IMR-90 (cell line): Measurements from ENCODE around the gene KRT9. TPM values are rescaled to one million over a fixed set of nuclear protein-coding genes. Genes with fewer than 3 reads are reported as not detected.

Experiments
- ATAC-seq: fragments of 200-7000 bp; cut with Tn5 transposase; 2 replicates; pipeline ENCODE4 v1.9.1; 2020; ENCODE audit warnings: low read depth, mild to moderate bottlenecking, moderate library complexity
- BruUV-seq: library from RNA; stranded (reverse); fragments of 400-500 nt; replicated peaks from 2 replicates; lab custom pipeline; 2021; lab: Mats Ljungman, UMichigan
- CTCF ChIA-PET: fragments of 300-600 bp; formaldehyde crosslinking; extraction: SDS; loops from one replicate; lab custom pipeline; 2021; ENCODE audit warnings: antibody characterized with exemption; lab: Yijun Ruan, JAX
- POLR2A ChIA-PET: fragments of 300-600 bp; sonication (Branson Sonifier 250); formaldehyde crosslinking; loops from one replicate; lab custom pipeline; 2022; ENCODE audit warnings: antibody characterized with exemption; ENCODE audit not compliant: unreplicated experiment; lab: Charles Lee
- DNase-seq: peaks from one replicate; pipeline ENCODE4 v3.0.0; 2013
- H2AFZ ChIP-seq: replicated peaks from 2 replicates; pipeline ENCODE3; 2013; ENCODE audit warnings: low read length, mild to moderate bottlenecking; ENCODE audit not compliant: poor library complexity
- H2AK5ac ChIP-seq: 2 replicates; pipeline ENCODE4 v1.6.1; 2013; ENCODE audit warnings: low read depth, low read length, inconsistent platforms
- H2AK9ac ChIP-seq: replicated peaks from 2 replicates; pipeline ENCODE3; 2013; ENCODE audit warnings: mild to moderate bottlenecking, low read depth, low read length, moderate library complexity; ENCODE audit not compliant: poor library complexity
- H2BK120ac ChIP-seq: 2 replicates; pipeline ENCODE4 v1.6.1; 2013; ENCODE audit warnings: low read depth, low read length, inconsistent platforms
- H2BK15ac ChIP-seq: 3 replicates; pipeline ENCODE4 v1.6.1; 2013; ENCODE audit warnings: low read depth, low read length, inconsistent platforms
- H2BK20ac ChIP-seq: 2 replicates; pipeline ENCODE4 v1.6.1; 2013; ENCODE audit warnings: low read depth, mild to moderate bottlenecking, inconsistent platforms, low read length, moderate library complexity
- H2BK5ac ChIP-seq: 2 replicates; pipeline ENCODE4 v1.6.1; 2013; ENCODE audit warnings: mild to moderate bottlenecking, low read depth, low read length, inconsistent platforms; ENCODE audit not compliant: poor library complexity, severe bottlenecking
- H3K14ac ChIP-seq: replicated peaks from 2 replicates; pipeline ENCODE4 v1.6.1; 2013; ENCODE audit warnings: low read depth, low read length, inconsistent platforms
- H3K18ac ChIP-seq: 2 replicates; pipeline ENCODE4 v1.6.1; 2013; ENCODE audit warnings: low read depth, low read length, control low read depth
- H3K23ac ChIP-seq: 2 replicates; pipeline ENCODE4 v1.6.1; 2013; ENCODE audit warnings: low read depth, low read length, inconsistent platforms
- H3K27ac ChIP-seq: 2 replicates; pipeline ENCODE4 v1.5.1; 2013; ENCODE audit warnings: mild to moderate bottlenecking, control low read depth, low read length; ENCODE audit not compliant: insufficient read depth
- H3K27me3 ChIP-seq: 2 replicates; pipeline ENCODE4 v1.6.1; 2013; ENCODE audit warnings: low read length; ENCODE audit not compliant: control insufficient read depth, insufficient read depth
- H3K36me3 ChIP-seq: 2 replicates; pipeline ENCODE4 v1.6.1; 2013; ENCODE audit warnings: low read length, mixed read lengths; ENCODE audit not compliant: control insufficient read depth, insufficient read depth
- H3K4ac ChIP-seq: 2 replicates; pipeline ENCODE4 v1.6.1; 2013; ENCODE audit warnings: low read depth, low read length, inconsistent platforms
- H3K4me1 ChIP-seq: 2 replicates; pipeline ENCODE4 v1.6.1; 2013; ENCODE audit warnings: low read length, mixed read lengths; ENCODE audit not compliant: control insufficient read depth, insufficient read depth
- H3K4me2 ChIP-seq: 2 replicates; pipeline ENCODE4 v1.6.1; 2013; ENCODE audit warnings: low read depth, mild to moderate bottlenecking, control low read depth, low read length, moderate library complexity
- H3K4me3 ChIP-seq: 2 replicates; pipeline ENCODE4 v1.5.1; 2013; ENCODE audit warnings: low read depth, mild to moderate bottlenecking, control low read depth, low read length, moderate library complexity; ENCODE audit not compliant: insufficient read depth
- H3K56ac ChIP-seq: 2 replicates; pipeline ENCODE4 v1.6.1; 2013; ENCODE audit warnings: low read length, inconsistent platforms; ENCODE audit not compliant: insufficient read depth; ENCODE audit errors: extremely low read depth
- H3K79me1 ChIP-seq, 2 experiments: 2 replicates each; pipeline ENCODE4 v1.6.1; 2013; ENCODE audit warnings: low read length in 2 of 2, inconsistent platforms in 1 of 2, low read depth in 1 of 2
- H3K9ac ChIP-seq: 2 replicates; pipeline ENCODE4 v1.6.1; 2013; ENCODE audit warnings: low read depth, low read length, control low read depth
- H3K9me1 ChIP-seq: 2 replicates; pipeline ENCODE4 v1.6.1; 2013; ENCODE audit warnings: low read length, inconsistent platforms; ENCODE audit not compliant: insufficient read depth
- H3K9me3 ChIP-seq: 2 replicates; pipeline ENCODE4 v1.6.1; 2013; ENCODE audit warnings: low read length; ENCODE audit not compliant: control insufficient read depth, insufficient read depth
- H4K20me1 ChIP-seq: 2 replicates; pipeline ENCODE4 v1.6.1; 2013; ENCODE audit warnings: low read length, inconsistent platforms; ENCODE audit not compliant: insufficient read depth
- H4K5ac ChIP-seq: 2 replicates; pipeline ENCODE4 v1.6.1; 2013; ENCODE audit warnings: mild to moderate bottlenecking, low read depth, low read length, control low read depth
- H4K8ac ChIP-seq, 2 experiments: 2 replicates each; pipeline ENCODE4 v1.6.1; 2013; ENCODE audit warnings: low read depth in 2 of 2, low read length in 2 of 2, control low read depth in 1 of 2, inconsistent platforms in 1 of 2
- H4K91ac ChIP-seq: 2 replicates; pipeline ENCODE4 v1.6.1; 2013; ENCODE audit warnings: low read depth, low read length, inconsistent platforms; ENCODE audit not compliant: insufficient read depth
- BHLHE40 ChIP-seq: fragments of 150-350 bp; IDR thresholded peaks from 2 replicates; pipeline ENCODE4 v1.6.1; 2016; ENCODE audit warnings: mild to moderate bottlenecking, low read depth, low read length
- CEBPB ChIP-seq: IDR thresholded peaks from 2 replicates; pipeline ENCODE4 v1.6.1; 2012; ENCODE audit warnings: low read depth, low read length, improper control_type of control experiment
- CHD1 ChIP-seq: IDR thresholded peaks from 2 replicates; pipeline ENCODE4 v1.6.1; 2012; ENCODE audit warnings: low read depth, low read length, improper control_type of control experiment
- CTCF ChIP-seq: conservative IDR thresholded peaks from 2 replicates; pipeline ENCODE4 v1.5.1; 2012; ENCODE audit warnings: mild to moderate bottlenecking, low read depth, low read length, improper control_type of control experiment
- ELK1 ChIP-seq: fragments of 150-350 bp; IDR thresholded peaks from 2 replicates; pipeline ENCODE4 v1.6.1; 2016; ENCODE audit warnings: low read depth, mild to moderate bottlenecking, low read length, moderate library complexity, borderline replicate concordance
- FOS ChIP-seq: fragments of 150-350 bp; IDR thresholded peaks from 2 replicates; pipeline ENCODE4 v1.6.1; 2016; ENCODE audit warnings: low read depth, low read length
- MAFK ChIP-seq: IDR thresholded peaks from 2 replicates; pipeline ENCODE4 v1.6.1; 2012; ENCODE audit warnings: low read depth, low read length, improper control_type of control experiment
- MAZ ChIP-seq: IDR thresholded peaks from 2 replicates; pipeline ENCODE4 v1.6.1; 2012; ENCODE audit warnings: low read depth, mild to moderate bottlenecking, low read length, improper control_type of control experiment, moderate library complexity, borderline replicate concordance
- MXI1 ChIP-seq: IDR thresholded peaks from 2 replicates; pipeline ENCODE4 v1.6.1; 2012; ENCODE audit warnings: low read depth, mild to moderate bottlenecking, low read length, moderate library complexity, borderline replicate concordance
- NFE2L2 ChIP-seq: fragments of 150-350 bp; IDR thresholded peaks from 2 replicates; pipeline ENCODE4 v1.6.1; 2016; ENCODE audit warnings: low read depth, mild to moderate bottlenecking, low read length
- POLR2A ChIP-seq: IDR thresholded peaks from 2 replicates; pipeline ENCODE4 v1.6.1; 2012; ENCODE audit warnings: mild to moderate bottlenecking, low read depth, low read length
- RAD21 ChIP-seq: IDR thresholded peaks from 2 replicates; pipeline ENCODE4 v1.6.1; 2012; ENCODE audit warnings: low read length, improper control_type of control experiment
- RFX5 ChIP-seq: IDR thresholded peaks from 2 replicates; pipeline ENCODE4 v1.8.0; 2012; ENCODE audit warnings: low read depth, mild to moderate bottlenecking, low read length, moderate library complexity
- SMC3 ChIP-seq: fragments of 150-350 bp; IDR thresholded peaks from 2 replicates; pipeline ENCODE4 v1.6.1; 2016; ENCODE audit warnings: low read depth, mild to moderate bottlenecking, antibody characterized with exemption, low read length, moderate library complexity
- USF2 ChIP-seq: fragments of 150-350 bp; IDR thresholded peaks from 2 replicates; pipeline ENCODE4 v1.6.1; 2017; ENCODE audit warnings: mild to moderate bottlenecking, antibody characterized with exemption, low read length, low read depth
- WGBS, 2 experiments: methylation state at CpG; one replicate each; pipeline versions ENCODE4 v1.1.5 to v1.1.7; 2013; ENCODE audit warnings: missing lambda C conversion rate in 2 of 2; ENCODE audit not compliant: insufficient read length in 1 of 2; ENCODE audit errors: extremely low coverage in 2 of 2; 5-methylcytosine and 5-hydroxymethylcytosine counted together
- dilution Hi-C: fragments of 300-500 bp; cut with HindIII; formaldehyde crosslinking; loops from one replicate; pipeline ENCODE4 v1.14.3; 2018; ENCODE audit warnings: low sequenced_read_pairs; ENCODE audit not compliant: unreplicated experiment
- in situ Hi-C: fragments of 300-500 bp; cut with MboI; formaldehyde crosslinking; loops from 3 replicates; pipeline ENCODE4 v1.14.3; 2019; ENCODE audit warnings: low sequenced_read_pairs, inconsistent platforms, mixed read lengths
- intact Hi-C: fragments of 100-400 bp; cut with micrococcal nuclease; formaldehyde crosslinking; loops from 2 replicates; pipeline ENCODE4 v1.10.0; 2022
- polyA plus RNA-seq, 3 experiments: library from polyadenylated mRNA; depleted of rRNA; stranded (reverse); fragments of >200 nt; gene quantifications; 2 replicates each; pipeline ENCODE4 v1.2.3, GENCODE V29; 2012; ENCODE audit warnings: low replicate concordance in 1 of 3
- total RNA-seq: library from RNA; depleted of rRNA; stranded (reverse); fragments of >200 nt; gene quantifications from 2 replicates; pipeline ENCODE4 v1.2.3, GENCODE V29; 2012

The KRT9 gene
- total and polyA plus RNA-seq, 2 of the 4 experiments (the other 2 are of a cell fraction) = not detected

GRCh38 chr17:41552455-41552854, 19.4 kb downstream of the KRT9 start:
- ATAC-seq (no peak), DNase-seq (no peak)
- no peaks in the 10 kb centered on the region for H3K79me1 ChIP-seq
- H3K27me3 ChIP-seq = peaks cover 26% of the 10 kb centered on the region
- no peak overlapping the region for H3K56ac ChIP-seq
- dilution Hi-C loops (no loop called here), intact Hi-C loops (no loop called here), in situ Hi-C loops (loop anchor here (5.0 to 10.0 kb wide), 2 partner anchors 110 to 748 kb away; no protein-coding TSS in a partner anchor)
- ChIA-PET CTCF (interaction anchor here (1.1 to 2.1 kb wide), 2 partner anchors 58 to 96 kb away, joined by 3 to 7 read pairs; no protein-coding TSS in a partner anchor), POLR2A (no interaction called here)
- H3K18ac ChIP-seq = no peak overlapping the region
- no peak for TF ChIP-seq MXI1
- no peak for TF ChIP-seq RFX5
- no peak for TF ChIP-seq CEBPB
- TF ChIP-seq RAD21 = no peak
- no peak for TF ChIP-seq BHLHE40
- no peak for TF ChIP-seq POLR2A
- TF ChIP-seq MAFK = no peak
- no peak for TF ChIP-seq SMC3
- TF ChIP-seq CTCF = no peak
- no peak for TF ChIP-seq ELK1
- no peak for TF ChIP-seq FOS
- TF ChIP-seq NFE2L2 = no peak
- TF ChIP-seq USF2 = no peak
- TF ChIP-seq MAZ = no peak
- TF ChIP-seq CHD1 = no peak
- H3K4me1 ChIP-seq = peaks cover 16% of the 10 kb centered on the region
- BruUV-seq = no TSS peak
- no peaks in the 10 kb centered on the region for H3K9me3 ChIP-seq
- H4K20me1 ChIP-seq = no peaks in the 10 kb centered on the region
- H2AK5ac ChIP-seq = no peak overlapping the region
- no peak overlapping the region for H3K4ac ChIP-seq
- H2BK120ac ChIP-seq = no peak overlapping the region
- no peak overlapping the region for H3K23ac ChIP-seq
- no peak overlapping the region for H3K14ac ChIP-seq
- WGBS, 2 experiments = 100% methylated on average over 3 of the region's 5 CpGs; no CpG with 5 or more reads in 1 of the 2 experiments
- H2AFZ ChIP-seq = no peak overlapping the region
- H2BK15ac ChIP-seq = no peak overlapping the region
- H4K91ac ChIP-seq = no peak overlapping the region
- H3K9ac ChIP-seq = no peak overlapping the region
- H3K36me3 ChIP-seq = no peaks in the 10 kb centered on the region
- no peak overlapping the region for H4K5ac ChIP-seq
- H3K4me2 ChIP-seq = no peak overlapping the region
- H2BK20ac ChIP-seq = no peak overlapping the region
- H3K4me3 ChIP-seq = no peak overlapping the region
- H2AK9ac ChIP-seq = no peak overlapping the region
- H4K8ac ChIP-seq = no peak overlapping the region
- no peak overlapping the region for H3K27ac ChIP-seq
- no peak overlapping the region for H2BK5ac ChIP-seq
- peaks cover 11% of the 10 kb centered on the region for H3K9me1 ChIP-seq
